OCI-LY7 (cell line): ENCODE data around the gene PRLH. TPM values are rescaled to one million over a fixed set of nuclear protein-coding genes. Genes with fewer than 3 reads are reported as not detected.

Experiments used
- BruUV-seq: library from RNA; stranded (reverse); fragments of 400-500 nt; replicated peaks from 2 replicates; lab custom pipeline; 2021; lab: Mats Ljungman, UMichigan
- CTCF ChIA-PET: fragments of 300-600 bp; sonication (Branson Sonifier 250); formaldehyde crosslinking; loops from one replicate; lab custom pipeline; 2022; ENCODE audit warnings: antibody characterized with exemption; ENCODE audit not compliant: unreplicated experiment; lab: Charles Lee
- POLR2A ChIA-PET: fragments of 300-600 bp; sonication (Branson Sonifier 250); formaldehyde crosslinking; loops from one replicate; lab custom pipeline; 2022; ENCODE audit warnings: antibody characterized with exemption; lab: Charles Lee
- DNase-seq: peaks from one replicate; pipeline ENCODE4 v3.0.0-alpha.2; 2015; ENCODE audit warnings: low spot score
- H2AFZ ChIP-seq: fragments of 200-600 bp; sonication (generic), shearing (Covaris generic); 2 replicates; pipeline ENCODE4 v1.6.1; 2014; ENCODE audit warnings: mild to moderate bottlenecking, antibody characterized with exemption, low read length, moderate library complexity
- H3K27ac ChIP-seq: fragments of 200-600 bp; sonication (generic); 2 replicates; pipeline ENCODE4 v1.5.1; 2014; ENCODE audit warnings: mixed run types, low read depth, mild to moderate bottlenecking, moderate library complexity, low read length, inconsistent platforms; ENCODE audit not compliant: poor library complexity, severe bottlenecking
- H3K36me3 ChIP-seq: fragments of 200-600 bp; sonication (generic); 2 replicates; pipeline ENCODE4 v1.6.1; 2014; ENCODE audit warnings: mild to moderate bottlenecking, antibody characterized with exemption, low read length, moderate library complexity, mixed read lengths; ENCODE audit not compliant: insufficient read depth
- H3K4me1 ChIP-seq: fragments of 200-600 bp; sonication (generic); 2 replicates; pipeline ENCODE4 v1.5.1; 2014; ENCODE audit warnings: mild to moderate bottlenecking, low read length; ENCODE audit not compliant: insufficient read depth, poor library complexity, severe bottlenecking
- H3K4me2 ChIP-seq: fragments of 200-600 bp; sonication (generic); 2 replicates; pipeline ENCODE4 v1.6.1; 2014; ENCODE audit warnings: mild to moderate bottlenecking, low read length
- H3K4me3 ChIP-seq: fragments of 200-600 bp; sonication (generic); 2 replicates; pipeline ENCODE4 v1.5.1; 2014; ENCODE audit warnings: mild to moderate bottlenecking, low read depth, low read length; ENCODE audit not compliant: poor library complexity, severe bottlenecking
- H3K79me2 ChIP-seq: fragments of 200-600 bp; sonication (generic); 2 replicates; pipeline ENCODE4 v1.6.1; 2016; ENCODE audit warnings: low read depth, mild to moderate bottlenecking, low read length, moderate library complexity, mixed read lengths; ENCODE audit not compliant: insufficient read depth
- H3K9me2 ChIP-seq: fragments of 200-600 bp; sonication (generic); 2 replicates; pipeline ENCODE4 v1.6.1; 2016; ENCODE audit warnings: mild to moderate bottlenecking, low read length, mixed read lengths; ENCODE audit not compliant: insufficient read depth
- H3K9me3 ChIP-seq: fragments of 200-600 bp; sonication (generic); 2 replicates; pipeline ENCODE4 v1.6.1; 2014; ENCODE audit warnings: mild to moderate bottlenecking, mixed run types, low read length, mixed read lengths
- H4K20me1 ChIP-seq: fragments of 200-600 bp; sonication (generic); 2 replicates; pipeline ENCODE4 v1.6.1; 2014; ENCODE audit warnings: mild to moderate bottlenecking, antibody characterized with exemption, low read length, moderate library complexity, mixed read lengths; ENCODE audit not compliant: insufficient read depth
- CTCF ChIP-seq: fragments of 200-600 bp; sonication (generic); conservative IDR thresholded peaks from 2 replicates; pipeline ENCODE4 v1.5.1; 2014; ENCODE audit warnings: mild to moderate bottlenecking, antibody characterized with exemption, low read length, moderate library complexity, mixed read lengths
- EZH2phosphoT487 ChIP-seq: fragments of 200-600 bp; sonication (generic); IDR thresholded peaks from 2 replicates; pipeline ENCODE4 v1.6.1; 2018; ENCODE audit warnings: low read depth, borderline replicate concordance, mild to moderate bottlenecking, mixed run types, antibody characterized with exemption, low read length, moderate library complexity, mixed read lengths
- intact Hi-C: fragments of 100-400 bp; cut with micrococcal nuclease; formaldehyde crosslinking; loops from one replicate; pipeline ENCODE4 v1.10.0; 2022; ENCODE audit not compliant: unreplicated experiment
- total RNA-seq, 2 experiments: library from RNA; depleted of rRNA in 1 of 2; stranded (reverse); fragments of >200 nt in 1 of 2; shearing (Covaris generic) in 1 of 2; gene quantifications; 2 replicates each; pipeline ENCODE4 v1.2.3, GENCODE V29; 2014 to 2022

Gene PRLH
- total RNA-seq, 2 experiments from 2014 or later = not detected

- POLR2A ChIA-PET = no interaction called here
- H3K27ac ChIP-seq = no peak overlapping the region
- H4K20me1 ChIP-seq = no peaks in the 10 kb centered on the region
- no peaks in the 10 kb centered on the region for H3K4me1 ChIP-seq
- no peak overlapping the region for H2AFZ ChIP-seq
- H3K79me2 ChIP-seq = no peaks in the 10 kb centered on the region
- no peak overlapping the region for H3K4me3 ChIP-seq
- DNase-seq = no peak
- H3K9me2 ChIP-seq = no peaks in the 10 kb centered on the region
- H3K36me3 ChIP-seq = no peaks in the 10 kb centered on the region
- no peak for TF ChIP-seq EZH2phosphoT487
- no peak for TF ChIP-seq CTCF
- CTCF ChIA-PET = no interaction called here
- H3K9me3 ChIP-seq = no peaks in the 10 kb centered on the region
- no peak overlapping the region for H3K4me2 ChIP-seq
- intact Hi-C loops = no loop called here
- BruUV-seq = no TSS peak
Measured at GRCh38 chr2:237540823-237541222, 25.6 kb upstream of the PRLH start.

GRCh38 chr2:237541243-237541642, 25.1 kb upstream of the PRLH start:
- no peak overlapping the region for H3K27ac ChIP-seq
- H2AFZ ChIP-seq = no peak overlapping the region
- TF ChIP-seq EZH2phosphoT487 (no peak), CTCF (no peak)
- BruUV-seq = no TSS peak
- intact Hi-C loops = no loop called here
- no peaks in the 10 kb centered on the region for H3K79me2 ChIP-seq
- H4K20me1 ChIP-seq = no peaks in the 10 kb centered on the region
- no peak overlapping the region for H3K4me3 ChIP-seq
- ChIA-PET CTCF (no interaction called here), POLR2A (no interaction called here)
- no peaks in the 10 kb centered on the region for H3K36me3 ChIP-seq
- H3K9me3 ChIP-seq = no peaks in the 10 kb centered on the region
- no peak overlapping the region for H3K4me2 ChIP-seq
- H3K9me2 ChIP-seq = no peaks in the 10 kb centered on the region
- no peak for DNase-seq
- H3K4me1 ChIP-seq = no peaks in the 10 kb centered on the region

GRCh38 chr2:237542001-237542704, 24.2 kb upstream of the PRLH start:
- H3K36me3 ChIP-seq = no peaks in the 10 kb centered on the region
- BruUV-seq = no TSS peak
- H4K20me1 ChIP-seq = no peaks in the 10 kb centered on the region
- H3K9me3 ChIP-seq = no peaks in the 10 kb centered on the region
- POLR2A ChIA-PET = no interaction called here
- H3K4me2 ChIP-seq = no peak overlapping the region
- CTCF ChIA-PET = no interaction called here
- no peak overlapping the region for H2AFZ ChIP-seq
- no peaks in the 10 kb centered on the region for H3K79me2 ChIP-seq
- DNase-seq = no peak
- TF ChIP-seq EZH2phosphoT487 = no peak
- TF ChIP-seq CTCF = no peak
- H3K4me1 ChIP-seq = no peaks in the 10 kb centered on the region
- intact Hi-C loops = no loop called here
- H3K9me2 ChIP-seq = no peaks in the 10 kb centered on the region
- no peak overlapping the region for H3K27ac ChIP-seq
- no peak overlapping the region for H3K4me3 ChIP-seq
